IPS-20b (cell line): Measurements from ENCODE around the gene CFAP221.

Experiments
- H3K27ac ChIP-seq: one replicate; pipeline ENCODE4 v1.5.1; 2013; ENCODE audit warnings: low read length
- H3K27me3 ChIP-seq: 2 replicates; pipeline ENCODE4 v1.6.1; 2013; ENCODE audit warnings: mild to moderate bottlenecking, low read length, inconsistent platforms; ENCODE audit not compliant: insufficient read depth
- H3K36me3 ChIP-seq: 2 replicates; pipeline ENCODE4 v1.6.1; 2013; ENCODE audit warnings: low read depth, mild to moderate bottlenecking, inconsistent platforms, low read length, moderate library complexity; ENCODE audit not compliant: insufficient read depth
- H3K4me1 ChIP-seq: 2 replicates; pipeline ENCODE4 v1.6.1; 2013; ENCODE audit warnings: mild to moderate bottlenecking, control low read depth, inconsistent platforms, low read length, moderate library complexity; ENCODE audit not compliant: insufficient read depth
- H3K4me3 ChIP-seq: 2 replicates; pipeline ENCODE4 v1.5.1; 2013; ENCODE audit warnings: mild to moderate bottlenecking, low read length, inconsistent platforms
- H3K9ac ChIP-seq: 2 replicates; pipeline ENCODE4 v1.6.1; 2013; ENCODE audit warnings: low read depth, mild to moderate bottlenecking, inconsistent platforms, low read length, moderate library complexity
- H3K9me3 ChIP-seq: 2 replicates; pipeline ENCODE4 v1.6.1; 2013; ENCODE audit warnings: mild to moderate bottlenecking, low read depth, low read length, inconsistent platforms; ENCODE audit not compliant: insufficient read depth

The CFAP221 gene

DNA sequence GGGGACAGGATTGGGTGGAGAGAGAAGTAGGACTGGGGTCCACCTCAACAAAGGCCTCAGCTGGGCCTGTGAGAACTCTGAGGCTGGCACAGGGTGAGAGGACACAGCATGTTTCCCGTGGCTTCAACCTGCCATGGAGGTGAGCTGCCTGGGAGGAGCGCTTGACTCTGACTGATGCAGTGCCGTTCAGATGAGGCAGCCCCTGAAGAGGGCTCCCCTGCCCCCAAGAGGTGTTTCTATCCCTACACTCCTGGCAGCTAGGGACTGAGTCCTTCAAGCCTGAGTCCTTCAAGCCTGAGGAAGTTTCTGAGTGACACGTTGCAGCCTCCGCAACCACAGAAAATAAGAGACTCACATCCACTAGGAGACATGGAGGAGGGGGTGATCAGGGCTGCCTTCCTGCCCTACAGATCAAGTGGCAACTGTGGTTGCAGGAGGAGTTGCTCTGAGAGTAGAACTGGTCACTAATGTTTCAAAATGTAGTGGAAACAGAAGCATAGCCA lies 85.1 kb downstream of the CFAP221 start:
- no peak overlapping the region for H3K4me3 ChIP-seq
- no peaks in the 10 kb centered on the region; the same call in 1 of the 2 replicates for H3K4me1 ChIP-seq

DNA sequence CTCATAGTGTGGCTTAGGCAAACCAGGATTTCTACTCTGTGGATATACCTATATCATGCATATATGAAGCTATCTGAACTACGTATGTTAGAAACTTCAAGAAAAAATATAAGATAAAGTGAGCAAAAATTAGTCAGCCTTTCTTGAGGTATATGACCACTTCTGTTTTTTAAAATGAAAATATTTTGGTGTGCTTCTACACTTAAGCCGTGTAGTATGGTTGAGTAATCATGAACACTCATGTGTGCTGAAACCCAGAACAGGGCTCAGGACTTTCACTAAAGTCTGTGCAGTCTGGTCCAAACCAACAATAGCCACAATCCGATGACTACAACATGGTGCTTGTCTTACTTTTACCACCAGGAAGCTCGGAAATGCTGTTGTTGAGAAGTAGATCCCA lies 85.9 kb downstream of the CFAP221 start:
- Histone ChIP-seq H3K9ac (no peak overlapping the region), H3K9me3 (no peaks in the 10 kb centered on the region; the same call in 1 of the 2 replicates), H3K4me1 (no peaks in the 10 kb centered on the region; the same call in 1 of the 2 replicates), H3K27me3 (no peaks in the 10 kb centered on the region), H3K4me3 (no peak overlapping the region), H3K27ac (no peak overlapping the region), H3K36me3 (no peaks in the 10 kb centered on the region)

More for the DNA sequence above, 85.1 kb downstream of the CFAP221 start:
- Histone ChIP-seq H3K9me3 (no peaks in the 10 kb centered on the region; the same call in 1 of the 2 replicates), H3K36me3 (no peaks in the 10 kb centered on the region), H3K27ac (no peak overlapping the region), H3K9ac (no peak overlapping the region), H3K27me3 (no peaks in the 10 kb centered on the region)

DNA sequence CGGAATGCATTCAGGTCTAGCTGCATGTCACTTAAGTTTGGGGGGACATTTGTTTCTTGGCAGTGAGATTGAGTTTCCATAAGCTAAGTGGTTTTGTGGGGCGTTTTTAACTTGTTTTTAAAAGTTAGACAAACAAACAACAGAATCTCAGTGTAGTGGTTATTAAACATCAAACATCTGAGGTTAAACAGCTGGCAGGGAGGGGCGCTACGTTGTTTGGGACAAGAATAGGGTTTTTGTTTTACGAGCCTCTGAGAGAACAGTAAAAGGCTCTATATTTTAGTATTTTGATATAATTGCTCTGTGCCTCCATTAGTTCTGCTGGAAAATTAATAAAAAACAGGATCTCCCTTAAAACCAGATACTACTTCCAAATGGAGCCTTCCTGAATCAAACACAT lies 93.1 kb downstream of the CFAP221 start:
- Histone ChIP-seq H3K27me3 (0 out of 2 replicates have a peak, but pooled peaks cover 5% of the 10 kb centered on the region), H3K4me1 (peaks cover 7% of the 10 kb centered on the region; the same call in 1 of the 2 replicates), H3K27ac (no peak overlapping the region), H3K9me3 (no peaks in the 10 kb centered on the region; the same call in 1 of the 2 replicates), H3K4me3 (no peak overlapping the region), H3K9ac (no peak overlapping the region), H3K36me3 (no peaks in the 10 kb centered on the region)

DNA sequence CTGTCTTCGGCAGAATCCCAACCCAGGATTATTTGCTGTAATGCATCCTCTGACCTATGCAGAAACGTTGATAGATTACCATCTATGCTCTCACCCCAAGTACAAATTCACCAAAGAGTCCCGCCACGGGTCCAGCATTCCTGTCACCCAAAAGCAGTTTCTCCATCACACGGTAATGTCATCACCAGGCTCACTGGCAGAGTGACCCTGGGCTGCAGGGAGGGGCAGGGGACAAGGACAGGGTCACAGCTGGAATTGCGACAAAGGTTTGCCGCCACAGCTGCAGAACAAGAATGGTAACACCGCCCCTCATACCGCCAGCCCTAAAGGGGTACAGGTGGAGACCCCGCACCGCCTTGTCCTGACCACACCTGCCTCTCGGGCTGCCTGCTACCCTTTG lies 94.0 kb downstream of the CFAP221 start:
- H3K9ac ChIP-seq, result no peak overlapping the region
- peaks cover 7% of the 10 kb centered on the region; the same call in 1 of the 2 replicates for H3K4me1 ChIP-seq
- H3K4me3 ChIP-seq, result no peak overlapping the region
- no peaks in the 10 kb centered on the region; the same call in 1 of the 2 replicates for H3K9me3 ChIP-seq
- H3K27me3 ChIP-seq, result 0 out of 2 replicates have a peak, but pooled peaks cover 5% of the 10 kb centered on the region
- H3K27ac ChIP-seq, result no peak overlapping the region
- H3K36me3 ChIP-seq, result no peaks in the 10 kb centered on the region

DNA sequence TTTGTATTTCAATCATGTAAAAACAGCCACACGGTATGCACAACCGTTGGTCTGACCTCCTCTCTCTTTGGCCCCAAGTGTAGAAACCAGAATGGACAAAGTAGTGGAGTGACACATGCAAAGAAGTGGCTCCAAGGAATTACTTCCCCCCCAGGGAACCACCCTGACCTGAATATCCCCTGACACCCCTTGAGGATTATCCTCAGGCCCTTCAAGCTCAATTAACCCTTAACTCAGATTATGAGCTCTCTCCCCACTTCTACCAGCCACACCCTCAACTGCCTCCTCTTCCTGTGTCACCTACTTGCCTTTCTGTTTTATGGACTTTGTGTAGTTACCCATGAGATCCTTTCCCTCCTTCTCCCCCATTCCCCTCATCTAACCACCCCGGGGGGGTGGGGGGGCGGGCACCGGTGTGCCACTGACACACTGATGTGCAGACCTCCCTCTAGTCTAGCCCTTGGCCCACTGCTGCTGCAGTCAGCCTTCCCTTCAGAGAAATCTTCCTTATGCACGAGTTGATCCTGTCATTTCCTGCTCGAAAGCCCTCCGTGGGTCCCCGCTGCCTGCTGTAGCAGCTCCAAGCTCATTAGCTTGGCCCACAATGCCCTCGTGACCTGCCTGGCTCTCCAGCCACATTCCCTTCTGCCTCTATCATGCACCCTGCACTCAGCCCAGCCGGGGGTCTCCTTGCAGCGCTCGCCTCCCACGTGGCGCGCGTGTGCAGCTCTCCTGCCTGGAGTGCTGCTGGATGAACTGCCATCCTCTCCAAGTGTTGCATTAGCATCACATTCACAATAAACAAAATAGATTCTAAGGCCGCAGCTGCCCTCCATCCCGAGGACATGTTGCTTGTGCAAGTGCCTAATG lies 94.7 kb downstream of the CFAP221 start:
- Histone ChIP-seq H3K4me1 (peaks cover 7% of the 10 kb centered on the region; the same call in 1 of the 2 replicates), H3K9me3 (no peaks in the 10 kb centered on the region; the same call in 1 of the 2 replicates), H3K9ac (no peak overlapping the region), H3K4me3 (no peak overlapping the region), H3K27ac (no peak overlapping the region), H3K36me3 (no peaks in the 10 kb centered on the region), H3K27me3 (0 out of 2 replicates have a peak, but pooled peaks cover 5% of the 10 kb centered on the region)

DNA sequence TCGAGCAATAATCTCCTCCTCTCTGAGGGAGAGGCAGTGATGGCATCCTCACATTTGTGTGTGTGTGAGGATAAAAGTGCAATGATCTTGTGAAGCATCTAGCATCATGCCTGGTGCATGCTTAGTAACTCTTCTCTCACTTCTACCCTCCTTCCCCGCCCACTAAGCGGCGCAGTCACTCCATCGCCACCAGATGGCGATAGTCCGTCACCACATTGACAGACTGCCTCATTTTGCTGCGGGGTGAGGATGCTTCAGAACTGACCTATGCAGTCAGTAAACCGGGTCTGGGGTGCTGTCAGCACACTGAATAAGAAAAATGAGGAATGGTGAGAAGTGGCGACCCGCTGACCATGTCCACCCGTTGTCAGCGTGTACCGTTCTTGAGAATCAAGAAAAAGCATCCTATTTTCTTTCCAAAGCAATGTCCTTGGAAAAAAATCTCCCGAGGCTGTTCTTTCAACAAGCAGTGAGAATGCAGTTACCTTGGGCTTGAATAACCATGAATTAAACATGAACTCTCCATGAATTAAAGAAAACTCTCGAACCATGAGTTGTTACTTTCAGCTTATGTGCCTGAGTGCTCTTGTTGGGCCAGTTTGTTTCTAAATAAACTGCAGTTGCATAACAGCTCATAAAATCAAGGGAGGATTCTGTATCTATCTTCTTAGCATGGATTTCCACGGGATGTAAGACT lies 97.5 kb downstream of the CFAP221 start:
- Histone ChIP-seq H3K4me3 (no peak overlapping the region), H3K36me3 (no peaks in the 10 kb centered on the region), H3K9ac (no peak overlapping the region), H3K9me3 (no peaks in the 10 kb centered on the region), H3K27ac (no peak overlapping the region), H3K4me1 (peaks cover 7% of the 10 kb centered on the region; the same call in 1 of the 2 replicates), H3K27me3 (0 out of 2 replicates have a peak, but pooled peaks cover 5% of the 10 kb centered on the region)

DNA sequence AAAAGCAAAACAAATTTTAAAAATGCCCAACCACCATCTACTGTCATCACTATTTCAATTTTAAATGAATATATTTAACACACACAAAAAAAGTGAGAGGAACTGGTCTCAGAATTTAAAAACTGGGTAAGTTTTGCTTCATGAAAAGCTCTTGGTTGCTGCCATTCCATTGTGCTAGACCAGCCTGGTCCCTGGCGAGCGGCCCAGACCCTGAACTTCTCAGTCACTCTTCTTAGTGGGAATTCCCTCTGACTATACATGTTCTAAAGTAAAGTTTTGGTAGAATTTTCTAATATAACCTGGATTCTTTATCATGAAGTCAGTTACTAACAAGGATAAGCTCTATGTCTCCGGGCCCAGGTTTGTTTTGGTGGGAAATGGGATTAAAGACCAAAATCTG lies 99.9 kb downstream of the CFAP221 start:
- peaks cover 2% of the 10 kb centered on the region; the same call in 1 of the 2 replicates for H3K4me1 ChIP-seq
- H3K27me3 ChIP-seq, result 0 out of 2 replicates have a peak, but pooled peaks cover 5% of the 10 kb centered on the region
- no peak overlapping the region for H3K4me3 ChIP-seq
- no peaks in the 10 kb centered on the region for H3K9me3 ChIP-seq
- no peak overlapping the region for H3K27ac ChIP-seq
- H3K9ac ChIP-seq, result no peak overlapping the region
- H3K36me3 ChIP-seq, result no peaks in the 10 kb centered on the region

DNA sequence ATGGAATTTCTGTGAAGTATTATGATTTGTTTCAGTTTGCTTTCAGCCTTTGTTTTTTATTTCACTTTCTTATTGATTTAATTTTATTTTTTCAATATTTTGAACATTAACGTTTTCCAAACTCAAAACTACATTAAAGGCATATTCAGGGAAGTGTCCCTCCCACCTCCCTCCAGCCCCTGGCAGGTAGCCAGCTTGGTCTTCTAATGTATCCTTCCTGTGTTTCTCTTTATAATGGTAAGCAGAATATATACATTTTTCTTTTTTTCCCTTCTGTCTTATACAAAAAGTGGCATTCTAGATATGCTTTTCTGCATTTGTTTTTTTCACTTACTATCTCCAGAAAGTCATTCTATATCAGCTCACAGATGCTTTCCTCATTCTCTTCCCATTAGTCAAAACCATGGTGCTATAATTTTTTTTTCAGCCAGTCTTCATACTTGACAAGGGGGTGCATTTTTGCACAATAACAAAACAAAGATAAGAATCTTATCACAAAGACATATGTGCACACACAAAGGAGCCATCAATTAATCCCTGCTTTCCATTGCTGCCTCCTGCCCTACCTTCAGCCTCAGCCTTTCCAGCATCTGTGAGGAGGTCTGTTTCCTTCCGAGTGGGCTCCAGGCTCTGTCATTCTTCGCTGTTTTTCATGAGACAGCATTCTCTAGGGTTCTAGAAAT lies 101.1 kb downstream of the CFAP221 start:
- no peaks in the 10 kb centered on the region for H3K36me3 ChIP-seq
- H3K27ac ChIP-seq, result no peak overlapping the region
- 0 out of 2 replicates have a peak, but pooled peaks cover 5% of the 10 kb centered on the region for H3K27me3 ChIP-seq
- no peak overlapping the region for H3K4me3 ChIP-seq
- no peak overlapping the region for H3K9ac ChIP-seq
- H3K9me3 ChIP-seq, result no peaks in the 10 kb centered on the region
- H3K4me1 ChIP-seq, result no peaks in the 10 kb centered on the region

DNA sequence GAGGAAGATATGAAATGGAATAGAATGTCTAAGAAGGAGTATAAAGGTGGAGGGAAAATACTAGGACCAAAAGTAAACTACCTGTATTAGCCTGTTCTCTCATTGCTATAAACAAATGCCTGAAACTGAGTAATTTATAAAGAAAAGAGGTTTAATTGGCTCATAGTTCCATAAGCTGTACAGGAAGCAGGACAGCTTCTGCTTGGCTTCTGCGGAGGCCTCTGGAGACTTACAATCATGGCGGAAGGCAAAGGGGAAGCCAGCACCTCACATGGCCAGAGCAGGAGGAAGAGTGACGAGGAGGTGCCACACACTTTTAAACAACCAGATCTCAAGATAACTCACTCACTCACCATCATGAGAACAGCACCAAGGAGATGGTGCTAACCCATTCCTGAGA lies 101.9 kb downstream of the CFAP221 start:
- no peak overlapping the region for H3K4me3 ChIP-seq
- no peaks in the 10 kb centered on the region for H3K36me3 ChIP-seq
- no peak overlapping the region for H3K9ac ChIP-seq
- H3K9me3 ChIP-seq, result no peaks in the 10 kb centered on the region
- no peak overlapping the region for H3K27ac ChIP-seq
- H3K4me1 ChIP-seq, result no peaks in the 10 kb centered on the region
- no peaks in the 10 kb centered on the region for H3K27me3 ChIP-seq

DNA sequence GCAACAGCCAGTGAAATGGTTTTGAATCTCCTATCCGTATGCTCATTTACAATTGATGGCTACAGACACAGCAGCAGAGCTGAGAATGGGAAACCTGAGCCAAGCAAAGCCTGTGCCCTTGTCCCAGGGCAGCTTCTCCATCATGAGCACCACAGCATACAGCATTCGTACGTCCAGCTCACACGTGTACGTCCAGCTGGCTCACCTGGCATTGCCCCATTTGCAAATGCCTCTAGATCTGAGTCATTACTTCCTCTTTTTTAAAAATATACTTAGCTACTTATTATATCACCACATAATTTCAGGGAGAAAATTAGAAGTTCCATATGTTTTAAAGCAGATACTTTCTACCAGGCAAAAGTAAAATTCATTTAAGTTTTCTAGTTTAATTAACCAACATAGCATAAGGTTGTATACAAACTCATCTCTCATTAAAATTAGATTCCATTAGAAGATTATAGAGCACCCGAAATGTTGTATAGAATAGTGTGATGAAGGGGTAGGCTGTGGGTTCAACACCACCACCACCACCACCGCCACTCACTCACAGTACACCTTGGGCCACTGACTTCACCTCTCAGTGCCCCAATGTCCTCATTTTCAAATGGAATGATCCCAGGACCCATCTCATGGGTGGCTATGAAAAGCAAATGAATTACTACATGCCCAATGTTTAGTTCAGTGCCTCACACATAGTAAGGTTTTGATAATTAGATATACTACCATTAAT lies 103.4 kb downstream of the CFAP221 start:
- Histone ChIP-seq H3K4me3 (no peak overlapping the region), H3K4me1 (no peaks in the 10 kb centered on the region), H3K9ac (no peak overlapping the region)

More for the DNA sequence above, 103.4 kb downstream of the CFAP221 start:
- no peaks in the 10 kb centered on the region for H3K27me3 ChIP-seq
- no peaks in the 10 kb centered on the region for H3K9me3 ChIP-seq
- H3K36me3 ChIP-seq, result no peaks in the 10 kb centered on the region
- no peak overlapping the region for H3K27ac ChIP-seq
